ENCODE results near the gene NOS1.

- no peak for TF ChIP-seq GATA2 (IDR thresholded peaks at IDR 0.05; ENCODE audit: low read depth, low read length)
- TF ChIP-seq GATA3 (IDR thresholded peaks at IDR 0.05; ENCODE audit: low read depth, low read length) = no peak
Measured at GRCh38 chr12:117312770-117313169, 48.7 kb downstream of the NOS1 start.

Data from SH-SY5Y (cell line).